Psoas muscle (tissue), 8 donors: ENCODE data around the gene CYB561D2. TPM values are rescaled to one million over a fixed set of nuclear protein-coding genes. Genes with fewer than 3 reads are reported as not detected.

Experiments used
- ATAC-seq, 4 donors: fragments of 200-7000 bp; cut with Tn5 transposase; one replicate each; pipeline ENCODE4 v1.9.1; 2020; ENCODE audit warnings: moderate library complexity in 3 of 4, mild to moderate bottlenecking in 2 of 4
- DNase-seq, 2 donors: peaks; one replicate each; pipeline ENCODE4 v3.0.0-alpha.2; 2020
- H3K27ac ChIP-seq: fragments of 200-600 bp; one replicate; pipeline ENCODE4 v1.8.0; 2022
- H3K27me3 ChIP-seq, 3 donors: fragments of 200-600 bp in 1 of 3; one replicate each; pipeline versions ENCODE4 v1.6.1 to v1.8.0; 2013 to 2022; ENCODE audit warnings: low read length in 2 of 3, mild to moderate bottlenecking in 2 of 3, moderate library complexity in 1 of 3; ENCODE audit not compliant: insufficient read depth in 3 of 3
- H3K36me3 ChIP-seq, 2 donors: fragments of 200-600 bp in 1 of 2; one replicate each; pipeline versions ENCODE4 v1.6.1 to v1.8.0; 2013 to 2022; ENCODE audit warnings: low read depth in 1 of 2, mild to moderate bottlenecking in 1 of 2, moderate library complexity in 1 of 2; ENCODE audit not compliant: insufficient read depth in 1 of 2
- H3K4me1 ChIP-seq: fragments of 200-600 bp; one replicate; pipeline ENCODE4 v1.8.0; 2022
- H3K4me3 ChIP-seq: fragments of 200-600 bp; one replicate; pipeline ENCODE4 v1.8.0; 2022; ENCODE audit warnings: mild to moderate bottlenecking
- H3K9me3 ChIP-seq: fragments of 200-600 bp; one replicate; pipeline ENCODE4 v1.8.0; 2022
- CTCF ChIP-seq: fragments of 200-600 bp; IDR thresholded peaks from one replicate; pipeline ENCODE4 v1.8.0; 2022; ENCODE audit warnings: antibody characterized with exemption
- WGBS, 3 donors: extraction: QIAGEN DNeasy Blood & Tissue Kit; methylation state at CpG; one replicate each; pipeline versions ENCODE4 v1.1.6 to v1.1.7; 2013; 5-methylcytosine and 5-hydroxymethylcytosine counted together
- intact Hi-C, 2 donors: fragments of 100-400 bp; cut with DNase I; formaldehyde crosslinking; loops; one replicate each; pipeline versions ENCODE4 v1.11.0 to v1.14.2; 2022
- polyA plus RNA-seq, 3 donors: library from polyadenylated mRNA; stranded (reverse); fragments of 200-250 nt; gene quantifications; one replicate each; pipeline ENCODE4 v1.2.3, GENCODE V29; 2013
- total RNA-seq, 4 donors: library from RNA; stranded (reverse); fragmentation: NEBNext Ultra II Directional in 2 of 4; extraction: Animal tissue kit (Norgen Biotek cat#: 25700) in 2 of 4; gene quantifications; one replicate each; pipeline versions ENCODE4 v1.2.1 to v1.2.4, GENCODE V29; 2021 to 2023
- donor health status: healthy with polysubstance abuse.
- donor health status: DM: no; HTN: no; CAD: no; lungs with moderate emphysema.
- donor health status: Bipolar disorder and iron deficiency.
- donor health status: healthy.
- donor health status: DM: yes; HTN: yes; CAD: no.
- donor health status: DM: no; HTN: no; CAD: no.
- donor health status: DM: no; HTN: no; CAD: no.
- donor health status: DM: yes; HTN: yes; CAD: no.

CYB561D2 gene
- total and polyA plus RNA-seq, 7 donors: 5.7 to 34.8 (median 9.2) TPM

- DNase-seq: no peak
- no peaks in the 10 kb centered on the region for H3K27me3 ChIP-seq
- H3K36me3 ChIP-seq: peaks cover 5 to 56% of the 10 kb centered on the region in 2 donors
- ATAC-seq: no peak
- intact Hi-C loops: no loop called here
- H3K9me3 ChIP-seq: no peaks in the 10 kb centered on the region
- 40 to 53% (median 44%) methylated on average over 11 of the region's 11 CpGs for WGBS, 3 donors
- peak overlapping the region; percentile 92 for H3K4me3 ChIP-seq
- TF ChIP-seq CTCF: no peak
- H3K4me1 ChIP-seq: peaks cover 46% of the 10 kb centered on the region
- peak overlapping the region; percentile 97 for H3K27ac ChIP-seq
These were observed 648 bp downstream of the CYB561D2 start for GRCh38 chr3:50351323-50351697.

- WGBS, 3 donors: 19 to 36% (median 19%) methylated on average over 2 of the region's 2 CpGs
- Histone ChIP-seq H3K36me3 (peaks cover 5 to 54% of the 10 kb centered on the region in 2 donors), H3K27me3 (no peaks in the 10 kb centered on the region), H3K9me3 (no peaks in the 10 kb centered on the region), H3K4me3 (no peak overlapping the region), H3K27ac (no peak overlapping the region), H3K4me1 (peaks cover 60% of the 10 kb centered on the region)
- DNase-seq (no peak), ATAC-seq (no peak)
- intact Hi-C loops: no loop called here
- no peak for TF ChIP-seq CTCF
These were observed 2.1 kb downstream of the CYB561D2 start for GRCh38 chr3:50352781-50353180.

- WGBS, 3 donors: 64 to 80% (median 68%) methylated on average over 12 of the region's 12 CpGs
- ATAC-seq (no peak), DNase-seq (no peak)
- Histone ChIP-seq H3K9me3 (no peaks in the 10 kb centered on the region), H3K27ac (no peak overlapping the region), H3K4me1 (peaks cover 62% of the 10 kb centered on the region), H3K27me3 (no peaks in the 10 kb centered on the region), H3K4me3 (no peak overlapping the region), H3K36me3 (peaks cover 5 to 55% of the 10 kb centered on the region in 2 donors)
- intact Hi-C loops: no loop called here
- TF ChIP-seq CTCF: no peak
These were observed 2.8 kb downstream of the CYB561D2 start for GRCh38 chr3:50353245-50354004.

- intact Hi-C loops: no loop called here
- H3K4me3 ChIP-seq: no peak overlapping the region
- H3K36me3 ChIP-seq: peaks cover 5 to 47% of the 10 kb centered on the region in 2 donors
- no peak for TF ChIP-seq CTCF
- H3K4me1 ChIP-seq: peaks cover 61% of the 10 kb centered on the region
- no peaks in the 10 kb centered on the region for H3K27me3 ChIP-seq
- H3K9me3 ChIP-seq: no peaks in the 10 kb centered on the region
- DNase-seq (no peak), ATAC-seq (no peak)
- 74 to 79% (median 75%) methylated on average over 5 of the region's 5 CpGs for WGBS, 3 donors
- H3K27ac ChIP-seq: no peak overlapping the region
These were observed 3.6 kb downstream of the CYB561D2 start for GRCh38 chr3:50354186-50354764.
